ENCODE results near the gene PTPRG. TPM values are rescaled to one million over a fixed set of nuclear protein-coding genes. Genes with fewer than 3 reads are reported as not detected.

Gene PTPRG
- total RNA-seq, 4 donors from 2014 or later: 21.1 to 54.2 (median 30.6) TPM

DNA sequence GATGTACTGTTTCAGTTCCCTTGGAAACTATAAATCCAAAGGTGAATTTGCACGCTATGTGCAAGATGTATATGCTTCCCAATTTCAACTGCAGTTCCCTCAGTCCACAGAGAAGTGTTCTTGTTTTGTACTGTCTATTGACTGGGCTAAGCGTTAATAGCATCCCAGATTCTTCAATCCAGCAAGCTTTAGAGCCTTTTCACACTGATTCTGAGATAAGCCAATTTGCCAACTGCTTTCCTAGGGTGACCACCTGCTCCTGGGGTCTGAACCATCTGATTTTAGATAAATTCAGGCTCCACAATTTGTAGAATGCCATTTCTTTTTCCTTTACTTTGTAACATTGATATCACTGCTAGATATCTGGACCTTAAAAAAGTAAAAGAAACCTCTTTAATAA is 340.1 kb downstream of the PTPRG start:
- no peak overlapping the region for H3K4me3 ChIP-seq
- DNase-seq (no peak), ATAC-seq (no peak)
- H3K27ac ChIP-seq: no peak overlapping the region
- H3K36me3 ChIP-seq: no peaks in the 10 kb centered on the region
- TF ChIP-seq, protein P1, sequence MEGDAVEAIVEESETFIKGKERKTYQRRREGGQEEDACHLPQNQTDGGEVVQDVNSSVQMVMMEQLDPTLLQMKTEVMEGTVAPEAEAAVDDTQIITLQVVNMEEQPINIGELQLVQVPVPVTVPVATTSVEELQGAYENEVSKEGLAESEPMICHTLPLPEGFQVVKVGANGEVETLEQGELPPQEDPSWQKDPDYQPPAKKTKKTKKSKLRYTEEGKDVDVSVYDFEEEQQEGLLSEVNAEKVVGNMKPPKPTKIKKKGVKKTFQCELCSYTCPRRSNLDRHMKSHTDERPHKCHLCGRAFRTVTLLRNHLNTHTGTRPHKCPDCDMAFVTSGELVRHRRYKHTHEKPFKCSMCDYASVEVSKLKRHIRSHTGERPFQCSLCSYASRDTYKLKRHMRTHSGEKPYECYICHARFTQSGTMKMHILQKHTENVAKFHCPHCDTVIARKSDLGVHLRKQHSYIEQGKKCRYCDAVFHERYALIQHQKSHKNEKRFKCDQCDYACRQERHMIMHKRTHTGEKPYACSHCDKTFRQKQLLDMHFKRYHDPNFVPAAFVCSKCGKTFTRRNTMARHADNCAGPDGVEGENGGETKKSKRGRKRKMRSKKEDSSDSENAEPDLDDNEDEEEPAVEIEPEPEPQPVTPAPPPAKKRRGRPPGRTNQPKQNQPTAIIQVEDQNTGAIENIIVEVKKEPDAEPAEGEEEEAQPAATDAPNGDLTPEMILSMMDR (IDR thresholded peaks at IDR 0.05 in 4 of 5, conservative IDR thresholded peaks at IDR 0.05 in 1 of 5): no peak
- TF ChIP-seq POLR2A (IDR thresholded peaks at IDR 0.05): no peak
- intact Hi-C loops (cut with DNase I; ENCODE audit: low total_unique reads): no loop called here
- in situ Hi-C loops (cut with MboI; ENCODE audit: low sequenced_read_pairs in 4 of 4): no loop called here
- peaks cover 33 to 53% of the 10 kb centered on the region in 2 donors for H3K4me1 ChIP-seq
- no peaks in the 10 kb centered on the region for H3K27me3 ChIP-seq
- no peaks in the 10 kb centered on the region for H3K9me3 ChIP-seq

DNA sequence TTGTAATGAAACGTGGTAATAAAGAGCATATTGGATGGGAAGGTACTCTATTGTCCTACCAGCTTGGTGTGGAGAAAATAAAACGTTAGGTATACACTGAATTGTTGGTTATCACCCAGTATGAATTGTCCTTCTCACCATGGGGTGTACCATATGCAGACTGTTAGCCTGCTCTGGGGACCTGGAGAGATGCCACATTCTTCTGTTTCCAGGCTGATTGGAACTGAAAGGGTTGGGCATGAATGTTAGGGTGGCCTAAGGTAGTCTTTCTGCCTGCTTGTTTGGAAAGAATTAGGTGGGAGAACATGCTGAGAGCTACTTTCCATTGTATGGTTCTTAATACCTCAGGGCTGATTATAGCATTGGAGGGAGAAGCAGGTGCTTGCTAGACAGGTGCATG is 340.6 kb downstream of the PTPRG start:
- no peaks in the 10 kb centered on the region for H3K27me3 ChIP-seq
- in situ Hi-C loops (cut with MboI; ENCODE audit: low sequenced_read_pairs in 4 of 4) (no loop called here), intact Hi-C loops (cut with DNase I; ENCODE audit: low total_unique reads) (no loop called here)
- peak overlapping the region in 1 of 4 donors; percentile 64 for H3K27ac ChIP-seq
- no peaks in the 10 kb centered on the region for H3K9me3 ChIP-seq
- peaks cover 33 to 53% of the 10 kb centered on the region in 2 donors for H3K4me1 ChIP-seq
- ATAC-seq (no peak), DNase-seq (no peak)
- H3K4me3 ChIP-seq: no peak overlapping the region
- no peaks in the 10 kb centered on the region for H3K36me3 ChIP-seq
- no peak for TF ChIP-seq POLR2A (IDR thresholded peaks at IDR 0.05)
- TF ChIP-seq, protein P1 (IDR thresholded peaks at IDR 0.05 in 4 of 5, conservative IDR thresholded peaks at IDR 0.05 in 1 of 5): no peak

DNA sequence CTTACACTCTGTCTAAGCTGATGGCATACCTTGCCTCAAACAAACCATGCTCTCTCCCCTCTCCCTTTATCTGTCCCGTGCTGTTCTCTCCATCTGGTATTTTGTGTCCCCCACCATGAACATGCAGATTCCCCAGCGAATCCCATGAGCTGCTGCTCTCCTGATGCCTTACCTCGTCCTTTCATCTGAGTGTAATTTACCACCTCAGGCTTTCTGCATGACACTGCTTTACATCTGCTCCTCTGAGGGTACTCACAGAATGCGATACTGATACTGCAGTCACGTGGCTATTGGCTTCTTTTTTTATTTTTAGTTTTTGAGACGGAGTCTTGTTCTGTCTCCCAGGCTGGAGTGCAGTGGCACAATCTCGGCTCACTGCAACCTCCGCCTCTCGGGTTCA is 341.7 kb downstream of the PTPRG start:
- TF ChIP-seq, protein P1 (IDR thresholded peaks at IDR 0.05 in 4 of 5, conservative IDR thresholded peaks at IDR 0.05 in 1 of 5): no peak
- no peak for TF ChIP-seq POLR2A (IDR thresholded peaks at IDR 0.05)
- H3K4me1 ChIP-seq: peaks cover 33 to 52% of the 10 kb centered on the region in 2 donors
- no peaks in the 10 kb centered on the region for H3K9me3 ChIP-seq
- ATAC-seq (peak in 1 of 2 donors; percentile 12), DNase-seq (no peak)
- no peaks in the 10 kb centered on the region for H3K27me3 ChIP-seq
- intact Hi-C loops (cut with DNase I; ENCODE audit: low total_unique reads) (no loop called here), in situ Hi-C loops (cut with MboI; ENCODE audit: low sequenced_read_pairs in 4 of 4) (no loop called here)
- H3K36me3 ChIP-seq: no peaks in the 10 kb centered on the region
- no peak overlapping the region for H3K4me3 ChIP-seq
- H3K27ac ChIP-seq: peak overlapping the region; percentile 64 to 76 (median 72)

DNA sequence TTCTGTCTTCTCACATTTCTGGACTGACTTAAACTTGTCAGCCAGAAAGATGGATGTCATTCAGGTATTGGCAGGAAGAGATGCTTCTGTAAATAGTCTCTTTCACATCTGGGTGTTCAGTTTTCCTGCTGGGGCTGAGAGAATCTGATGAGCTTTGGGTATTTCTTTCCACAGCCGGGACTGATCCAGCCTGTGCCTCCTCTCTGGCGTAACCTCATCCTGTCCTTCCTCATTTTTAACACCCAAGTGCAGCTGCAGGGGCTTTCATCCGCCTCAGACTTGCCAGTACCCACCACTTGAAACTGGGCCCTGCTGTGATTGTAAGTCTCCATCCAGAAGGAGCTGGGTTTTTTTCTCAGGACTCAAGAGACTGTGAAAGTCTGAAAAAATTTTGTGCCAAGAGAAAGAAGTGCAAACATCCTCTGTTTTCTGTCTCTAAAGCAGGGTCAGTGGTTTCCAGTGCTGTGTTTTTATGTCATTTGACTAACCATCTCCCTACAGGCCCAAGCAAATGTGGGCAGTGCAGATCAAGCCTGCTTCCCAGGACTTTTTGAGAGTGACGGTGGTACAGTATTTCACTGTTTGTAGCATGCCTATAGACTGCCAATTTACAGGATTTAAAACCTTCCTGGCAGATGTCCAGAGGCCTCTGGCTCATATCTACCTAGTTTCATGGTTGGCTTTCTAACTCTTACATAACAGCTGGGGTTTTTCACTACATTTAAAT is 342.7 kb downstream of the PTPRG start:
- peak overlapping the region; percentile 64 to 76 (median 72) for H3K27ac ChIP-seq
- ATAC-seq (peak; percentile 84 to 87), DNase-seq (peak; percentile 30 to 53)
- in situ Hi-C loops (cut with MboI; ENCODE audit: low sequenced_read_pairs in 4 of 4) (no loop called here), intact Hi-C loops (cut with DNase I; ENCODE audit: low total_unique reads) (no loop called here)
- H3K9me3 ChIP-seq: no peaks in the 10 kb centered on the region
- no peaks in the 10 kb centered on the region for H3K36me3 ChIP-seq
- H3K4me3 ChIP-seq: no peak overlapping the region
- H3K4me1 ChIP-seq: peaks cover 33 to 42% of the 10 kb centered on the region in 2 donors
- no peaks in the 10 kb centered on the region for H3K27me3 ChIP-seq
- TF ChIP-seq, protein P1 (IDR thresholded peaks at IDR 0.05 in 4 of 5, conservative IDR thresholded peaks at IDR 0.05 in 1 of 5): no peak
- TF ChIP-seq POLR2A (IDR thresholded peaks at IDR 0.05): no peak
